Omental fat pad (tissue), 4 donors: ENCODE measurements around the gene GAS2L2. TPM values are rescaled to one million over a fixed set of nuclear protein-coding genes. Genes with fewer than 3 reads are reported as not detected.

Source experiments
- ATAC-seq: fragments of 150-250 bp; one replicate; pipeline ENCODE4 v1.9.1; 2016; ENCODE audit warnings: mild to moderate bottlenecking, moderate library complexity; ENCODE audit not compliant: low FRiP score
- DNase-seq: peaks from one replicate; pipeline ENCODE4 v3.0.0-alpha.2; 2019; ENCODE audit warnings: low spot score
- CTCF ChIP-seq, 3 donors: fragments of 450-650 bp; IDR thresholded peaks; one replicate each; pipeline ENCODE4 v1.5.1; 2016 to 2017; ENCODE audit warnings: antibody characterized with exemption in 3 of 3, mild to moderate bottlenecking in 3 of 3, moderate library complexity in 2 of 3
- total RNA-seq, 4 donors: library from RNA; depleted of rRNA; stranded (reverse); fragments of >200 nt; gene quantifications; one replicate each; pipeline ENCODE4 v1.1.0, GENCODE V29; 2016

GAS2L2 gene
- total RNA-seq, 4 donors from 2014 or later, result 0.37 to 0.82 (median 0.48) TPM; not detected in 1

- DNase-seq (no peak), ATAC-seq (no peak)
- TF ChIP-seq CTCF (IDR thresholded peaks at IDR 0.05), result no peak
Measured at GRCh38 chr17:35742496-35742895, 10.5 kb downstream of the GAS2L2 start.

GRCh38 chr17:35740997-35741931 lies 11.8 kb downstream of the GAS2L2 start:
- TF ChIP-seq CTCF (IDR thresholded peaks at IDR 0.05), result no peak
- DNase-seq (no peak), ATAC-seq (no peak)

DNA sequence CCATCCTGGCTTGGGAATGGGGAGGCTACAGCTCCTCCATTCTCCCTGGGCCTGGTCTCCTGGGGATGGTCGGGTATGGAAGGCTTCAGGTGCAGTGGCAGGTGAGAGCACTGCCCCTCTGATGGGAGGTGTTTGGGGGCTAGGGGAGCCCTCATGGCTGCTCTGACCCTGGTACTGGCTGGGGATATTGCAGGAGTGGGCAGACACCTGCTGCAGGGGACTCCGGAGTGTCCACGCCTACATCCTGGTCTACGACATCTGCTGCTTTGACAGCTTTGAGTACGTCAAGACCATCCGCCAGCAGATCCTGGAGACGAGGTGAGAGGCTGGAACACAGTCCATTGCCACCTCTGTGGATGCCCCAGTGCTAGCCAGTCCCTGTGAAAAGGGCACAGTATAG lies 12.8 kb downstream of the GAS2L2 start:
- ATAC-seq, result no peak
- no peak for TF ChIP-seq CTCF (IDR thresholded peaks at IDR 0.05)
- DNase-seq, result no peak

DNA sequence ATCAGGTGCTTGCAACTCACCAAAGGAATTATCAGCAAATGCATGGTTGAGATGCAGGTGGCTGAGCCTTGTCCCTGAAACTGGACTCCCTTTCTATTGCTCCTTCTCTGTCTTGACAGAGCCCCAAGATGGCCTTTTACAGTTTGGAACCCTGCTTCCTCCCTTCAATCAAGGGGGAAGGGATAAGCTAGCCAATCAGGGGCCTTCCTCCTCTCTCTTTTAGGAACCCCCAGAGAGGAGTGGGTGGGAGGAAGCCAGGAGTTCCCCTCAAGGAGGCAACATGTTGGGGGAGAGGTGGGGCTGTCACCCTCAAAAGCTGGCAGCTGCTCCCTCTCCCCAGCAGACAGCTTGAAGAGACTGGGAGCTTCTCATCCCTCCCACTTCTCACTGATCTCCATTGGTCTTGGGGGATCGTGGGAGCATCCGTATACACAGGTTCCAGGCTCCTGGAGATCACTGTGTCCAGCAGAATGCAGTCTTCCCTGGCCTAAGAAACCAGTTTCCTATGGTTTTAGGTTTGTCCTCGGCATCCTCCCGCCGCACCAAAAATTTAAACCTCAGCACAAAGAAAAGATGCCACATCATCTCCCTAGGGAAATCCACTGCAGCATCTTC lies 14.4 kb downstream of the GAS2L2 start:
- TF ChIP-seq CTCF (IDR thresholded peaks at IDR 0.05), result no peak
- no peak for ATAC-seq
- no peak for DNase-seq

GRCh38 chr17:35736236-35736635 lies 16.8 kb downstream of the GAS2L2 start:
- no peak for TF ChIP-seq CTCF (IDR thresholded peaks at IDR 0.05)
- ATAC-seq, result no peak
- no peak for DNase-seq

GRCh38 chr17:35735036-35735805 lies 17.8 kb downstream of the GAS2L2 start:
- ATAC-seq, result no peak
- TF ChIP-seq CTCF (IDR thresholded peaks at IDR 0.05), result no peak
- DNase-seq, result no peak
